Fibroblast of the aortic adventitia (primary cell): ENCODE results near the gene MFSD6. TPM values are rescaled to one million over a fixed set of nuclear protein-coding genes. Genes with fewer than 3 reads are reported as not detected.
A peak's percentile ranks its signal among the peaks of the same experiment; 100 is the strongest.

ENCODE experiments used
- DNase-seq: peaks from one replicate; pipeline ENCODE4 v3.0.0-alpha.2; 2010; ENCODE audit warnings: low read depth
- H3K4me3 ChIP-seq: 2 replicates; pipeline ENCODE4 v1.5.1; 2011; ENCODE audit warnings: low read depth, mild to moderate bottlenecking, control low read depth, low read length, moderate library complexity
- total RNA-seq: library from RNA; depleted of rRNA; stranded (reverse); fragments of >200 nt; gene quantifications from 2 replicates; pipeline ENCODE4 v1.2.3, GENCODE V29; 2012; ENCODE audit warnings: low replicate concordance
- TF ChIP-seq, protein P1 (sequence below): IDR thresholded peaks from 2 replicates; pipeline ENCODE4 v1.5.1; 2011; ENCODE audit warnings: mild to moderate bottlenecking, low read length, control low read depth, inconsistent platforms; ENCODE audit not compliant: insufficient read depth

Gene MFSD6
- total RNA-seq, 1 donor, result 8.0 TPM

DNA sequence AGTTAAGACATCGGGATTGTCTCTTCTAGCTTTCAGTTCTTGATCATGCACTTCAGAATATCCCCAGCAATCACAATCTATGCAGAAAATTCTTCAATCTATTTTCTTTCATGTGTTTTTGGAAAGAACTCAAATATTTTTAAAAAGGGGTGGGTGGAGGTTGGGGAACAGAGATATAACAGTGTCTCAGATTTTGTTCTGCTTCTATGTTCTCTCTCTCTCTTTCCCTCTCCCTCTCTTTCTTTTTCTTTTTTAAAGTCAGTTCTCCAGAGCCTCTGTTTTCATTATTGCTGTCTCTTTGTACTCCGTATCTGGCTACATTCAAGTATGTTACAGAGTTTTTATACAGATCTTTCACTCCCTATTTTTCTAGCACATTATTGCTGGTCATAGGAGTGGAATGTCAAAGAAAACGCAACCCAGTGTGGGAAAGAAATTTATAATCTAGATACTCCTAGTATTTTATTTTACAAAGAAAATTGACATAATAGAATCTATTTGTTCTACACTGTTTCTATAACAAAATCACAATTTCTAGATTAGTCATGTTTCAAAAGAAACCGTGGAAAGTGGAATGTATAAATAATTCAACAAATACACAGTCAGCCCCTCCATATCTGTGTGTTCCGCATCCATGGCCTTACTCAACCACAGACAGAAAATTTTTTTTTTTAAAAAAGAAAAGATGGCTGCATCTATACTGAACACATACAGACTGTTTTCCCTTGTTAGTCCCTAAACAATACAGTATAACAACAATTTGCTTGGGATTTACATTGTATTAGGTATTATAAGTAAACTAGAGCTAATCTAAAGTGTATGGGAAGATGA, 137.6 kb downstream of the MFSD6 start:
- TF ChIP-seq, protein P1, sequence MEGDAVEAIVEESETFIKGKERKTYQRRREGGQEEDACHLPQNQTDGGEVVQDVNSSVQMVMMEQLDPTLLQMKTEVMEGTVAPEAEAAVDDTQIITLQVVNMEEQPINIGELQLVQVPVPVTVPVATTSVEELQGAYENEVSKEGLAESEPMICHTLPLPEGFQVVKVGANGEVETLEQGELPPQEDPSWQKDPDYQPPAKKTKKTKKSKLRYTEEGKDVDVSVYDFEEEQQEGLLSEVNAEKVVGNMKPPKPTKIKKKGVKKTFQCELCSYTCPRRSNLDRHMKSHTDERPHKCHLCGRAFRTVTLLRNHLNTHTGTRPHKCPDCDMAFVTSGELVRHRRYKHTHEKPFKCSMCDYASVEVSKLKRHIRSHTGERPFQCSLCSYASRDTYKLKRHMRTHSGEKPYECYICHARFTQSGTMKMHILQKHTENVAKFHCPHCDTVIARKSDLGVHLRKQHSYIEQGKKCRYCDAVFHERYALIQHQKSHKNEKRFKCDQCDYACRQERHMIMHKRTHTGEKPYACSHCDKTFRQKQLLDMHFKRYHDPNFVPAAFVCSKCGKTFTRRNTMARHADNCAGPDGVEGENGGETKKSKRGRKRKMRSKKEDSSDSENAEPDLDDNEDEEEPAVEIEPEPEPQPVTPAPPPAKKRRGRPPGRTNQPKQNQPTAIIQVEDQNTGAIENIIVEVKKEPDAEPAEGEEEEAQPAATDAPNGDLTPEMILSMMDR, result no peak
- DNase-seq, result peak; percentile 32

DNA sequence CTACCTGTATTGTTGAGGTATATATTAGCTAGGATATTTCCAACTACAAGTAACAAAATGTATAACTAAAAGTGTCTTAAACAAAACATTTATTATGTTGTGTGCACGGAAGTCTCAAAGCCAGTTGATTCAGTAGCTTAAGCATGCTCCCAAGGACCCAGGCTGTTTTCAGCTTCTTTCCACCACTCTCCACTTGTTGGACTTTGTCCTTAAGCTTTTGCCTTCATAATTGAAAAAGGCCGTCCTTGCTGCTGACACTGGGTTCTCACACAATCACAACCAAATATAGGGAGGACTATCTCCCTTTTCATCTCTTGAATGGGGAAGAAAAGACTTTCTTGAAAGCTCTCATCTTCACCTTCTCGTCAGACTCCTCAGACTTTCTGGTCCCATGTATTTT, 138.6 kb downstream of the MFSD6 start:
- DNase-seq, result no peak
- TF ChIP-seq, protein P1, result no peak
- H3K4me3 ChIP-seq, result no peak overlapping the region

More for the DNA sequence above, 137.6 kb downstream of the MFSD6 start:
- H3K4me3 ChIP-seq, result no peak overlapping the region

DNA sequence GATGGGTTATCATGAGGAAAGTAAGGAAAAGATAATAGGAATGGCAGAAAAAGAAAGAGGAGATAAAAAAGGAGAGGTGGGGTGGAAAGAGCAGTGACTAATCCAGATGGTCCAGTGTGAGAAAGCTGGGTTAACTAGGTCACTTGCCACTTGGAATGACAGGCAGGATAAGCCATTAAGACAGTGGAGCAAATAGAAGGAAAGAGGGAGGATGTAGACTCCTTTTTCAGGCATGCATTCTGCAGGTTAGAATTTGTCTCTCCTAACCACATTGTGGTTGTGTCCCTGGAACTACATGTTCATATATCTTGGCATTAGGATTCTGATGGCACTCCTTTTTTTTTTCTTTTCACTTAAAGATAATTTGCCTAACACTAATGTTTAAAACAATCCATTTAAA, 139.7 kb downstream of the MFSD6 start:
- DNase-seq, result no peak
- TF ChIP-seq, protein P1, result no peak
- H3K4me3 ChIP-seq, result no peak overlapping the region

DNA sequence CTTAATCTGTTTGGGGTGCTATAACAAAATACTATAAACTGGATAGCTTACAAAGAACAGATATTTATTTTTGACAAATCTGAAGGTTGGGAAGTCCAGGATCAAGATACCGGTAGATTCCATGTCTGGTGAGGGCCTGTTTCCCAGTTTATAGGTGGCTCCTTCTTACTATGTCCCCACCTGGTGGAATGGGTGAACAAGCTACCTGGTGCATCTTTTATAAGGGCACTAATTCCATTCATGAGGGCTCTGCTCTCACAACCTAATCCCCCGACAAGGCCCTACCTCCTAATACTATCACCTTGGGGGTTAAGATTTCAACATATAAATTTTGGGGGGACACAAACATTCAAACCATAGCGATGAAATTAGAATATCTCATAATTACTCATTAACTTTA, 142.0 kb downstream of the MFSD6 start:
- no peak overlapping the region for H3K4me3 ChIP-seq
- no peak for DNase-seq
- TF ChIP-seq, protein P1, result no peak

Other genes with a start within 250 kb of the MFSD6 start
- gene HIBCH, start 88.5 kb upstream of the MFSD6 start, total RNA-seq, result 21.5 and 24.4 TPM in 2 replicates
- gene INPP1, start 64.8 kb upstream of the MFSD6 start, total RNA-seq, result 9.2 and 11.8 TPM in 2 replicates
- 8.1 and 11.7 TPM in 2 replicates for gene NEMP2, start 126.4 kb downstream of the MFSD6 start, total RNA-seq
- gene NAB1, start 240.7 kb downstream of the MFSD6 start, total RNA-seq, result 34.4 and 52.6 TPM in 2 replicates